Renal cortical epithelial cell (primary cell): ENCODE results near the gene GGTLC2. TPM values are rescaled to one million over a fixed set of nuclear protein-coding genes. Genes with fewer than 3 reads are reported as not detected.
A peak's percentile ranks its signal among the peaks of the same experiment; 100 is the strongest.
"Not testable (repeated sequence)": the region's sequence is repeated elsewhere in the genome, so short reads cannot be mapped to it uniquely, and the experiment has no call there.

Experiments
- DNase-seq: peaks from one replicate; pipeline ENCODE4 v3.0.0-alpha.2; 2011; ENCODE audit warnings: low read depth
- total RNA-seq: library from RNA; depleted of rRNA; stranded (reverse); fragments of >200 nt; gene quantifications from 2 replicates; pipeline ENCODE4 v1.2.3, GENCODE V29; 2014

GGTLC2 gene
- total RNA-seq, 1 donor from 2014 or later, result not detected

GRCh38 chr22:22669093-22669492, 24.7 kb downstream of the GGTLC2 start:
- no peak for DNase-seq

- no peak for DNase-seq
These were observed 25.8 kb downstream of the GGTLC2 start for GRCh38 chr22:22670076-22670795.

- no peak for DNase-seq
These were observed 27.1 kb downstream of the GGTLC2 start for GRCh38 chr22:22671506-22671905.

GRCh38 chr22:22673099-22673498, 28.7 kb downstream of the GGTLC2 start:
- DNase-seq, result no peak

- no peak for DNase-seq
These were observed 29.2 kb downstream of the GGTLC2 start for GRCh38 chr22:22673628-22674027.

- no peak for DNase-seq
These were observed 30.1 kb downstream of the GGTLC2 start for GRCh38 chr22:22674467-22674866.

- no peak for DNase-seq
These were observed 34.6 kb downstream of the GGTLC2 start for GRCh38 chr22:22678970-22679369.

- DNase-seq, result no peak
These were observed 36.0 kb downstream of the GGTLC2 start for GRCh38 chr22:22680396-22680795.

GRCh38 chr22:22681221-22681739, 36.9 kb downstream of the GGTLC2 start:
- peak; percentile 62 for DNase-seq

- DNase-seq, result no peak
These were observed 37.8 kb downstream of the GGTLC2 start for GRCh38 chr22:22682196-22682595.

- DNase-seq, result no peak
These were observed 38.6 kb downstream of the GGTLC2 start for GRCh38 chr22:22682807-22683667.

- no peak for DNase-seq
These were observed 39.4 kb downstream of the GGTLC2 start for GRCh38 chr22:22683668-22684361.

- peak; percentile 75 for DNase-seq
These were observed 40.5 kb downstream of the GGTLC2 start for GRCh38 chr22:22684580-22685561.

GRCh38 chr22:22685586-22685985, 41.2 kb downstream of the GGTLC2 start:
- no peak for DNase-seq

GRCh38 chr22:22686202-22687115, 42.0 kb downstream of the GGTLC2 start:
- not testable (repeated sequence) for DNase-seq

- peak; percentile 71 for DNase-seq
These were observed 43.5 kb downstream of the GGTLC2 start for GRCh38 chr22:22687638-22688500.

GRCh38 chr22:22689621-22690345, 45.4 kb downstream of the GGTLC2 start:
- DNase-seq, result no peak

- no peak for DNase-seq
These were observed 46.6 kb downstream of the GGTLC2 start for GRCh38 chr22:22691055-22691454.
